SK-N-DZ (cell line): Measurements from ENCODE around the gene ZNF646.

Source experiments
- DNase-seq: peaks from one replicate; pipeline ENCODE4 v3.0.0-alpha.2; 2015; ENCODE audit warnings: low spot score

Gene ZNF646

GRCh38 chr16:31108035-31108793 lies 34.0 kb downstream of the ZNF646 start, which contains the start of gene BCKDK:
TSS of gene BCKDK (plus strand) at chr16:31108386. CDS start at chr16:31109224, 838 bp downstream.
- DNase-seq = peak; percentile 81

- no peak for DNase-seq
Observed at GRCh38 chr16:31108794-31109558, 34.8 kb downstream of the ZNF646 start.

DNA sequence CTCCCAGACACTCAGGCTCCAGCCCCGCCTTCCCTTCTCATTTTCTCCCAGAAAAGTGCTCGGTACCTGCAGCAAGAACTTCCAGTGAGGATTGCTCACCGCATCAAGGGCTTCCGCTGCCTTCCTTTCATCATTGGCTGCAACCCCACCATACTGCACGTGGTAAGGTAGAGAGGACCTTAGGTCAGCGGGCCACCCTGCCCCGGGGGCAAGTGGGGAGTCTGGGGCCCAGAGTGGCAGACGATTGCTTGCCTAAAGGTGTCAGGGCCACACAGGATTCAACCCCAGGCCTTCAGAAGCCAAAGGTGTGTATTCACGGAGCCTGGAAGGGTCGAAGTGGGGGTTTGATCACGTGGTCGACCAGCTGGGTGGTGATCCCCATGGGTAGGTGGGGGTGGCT lies 35.4 kb downstream of the ZNF646 start:
- DNase-seq = no peak

GRCh38 chr16:31110106-31111034 lies 36.1 kb downstream of the ZNF646 start:
- DNase-seq = no peak

GRCh38 chr16:31111881-31112466 lies 37.8 kb downstream of the ZNF646 start:
- no peak for DNase-seq

- no peak for DNase-seq
Observed at GRCh38 chr16:31112711-31113110, 38.5 kb downstream of the ZNF646 start.

DNA sequence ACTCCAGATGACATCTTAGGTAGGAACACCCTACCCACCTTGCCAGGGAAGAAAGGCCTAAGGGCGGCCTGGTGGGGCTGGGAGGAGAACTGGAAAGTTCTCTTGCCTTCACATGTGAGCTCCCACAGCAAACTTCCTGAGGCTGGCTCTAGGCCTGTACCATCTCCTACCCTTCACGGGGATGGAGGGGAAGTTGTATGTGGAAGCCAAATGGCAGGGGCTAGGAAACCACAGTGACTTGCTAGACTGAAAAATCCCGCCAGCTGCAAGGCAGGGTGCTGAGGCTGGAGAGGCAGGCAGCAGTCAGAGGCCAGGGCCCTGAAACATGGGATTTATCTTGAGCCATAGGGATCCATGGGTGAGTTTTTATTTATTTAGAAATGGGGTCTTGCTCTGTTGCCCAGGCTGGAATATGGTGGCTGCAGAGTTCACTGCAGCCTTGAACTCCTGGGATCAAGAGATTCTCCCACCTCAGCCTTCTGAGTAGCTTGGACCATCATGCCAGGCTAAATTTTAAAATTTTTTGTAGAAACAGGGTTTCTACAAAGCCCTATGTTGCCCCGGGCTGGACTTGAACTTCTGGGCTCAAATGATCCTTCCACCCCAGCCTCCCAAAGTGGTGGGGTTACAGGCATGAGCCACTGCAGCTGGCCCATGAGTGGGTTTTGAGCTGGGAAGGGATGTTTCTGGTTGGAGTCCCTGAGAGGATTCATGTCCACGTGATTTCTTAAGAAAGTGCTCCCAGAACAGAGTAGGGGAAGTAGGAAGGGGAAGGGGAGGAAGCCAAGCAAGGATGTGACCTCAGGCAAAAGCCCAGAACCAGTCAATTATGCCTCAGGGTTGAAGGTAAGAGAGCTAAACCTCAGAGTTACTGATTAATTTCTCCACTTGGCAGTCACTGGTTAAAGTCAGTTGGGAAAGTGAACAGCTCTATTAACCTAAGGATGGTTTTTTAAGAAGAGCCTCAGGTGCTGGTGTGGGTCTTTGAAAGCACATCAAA lies 39.2 kb downstream of the ZNF646 start:
- no peak for DNase-seq

GRCh38 chr16:31114468-31114867 lies 40.2 kb downstream of the ZNF646 start:
- DNase-seq = no peak

- DNase-seq = peak; percentile 98
Observed at GRCh38 chr16:31117384-31118222, 43.4 kb downstream of the ZNF646 start, which contains the start of gene KAT8. TSS of gene KAT8 (plus strand) at chr16:31117664. CDS start at chr16:31117682, 18 bp downstream.

- no peak for DNase-seq
Observed at GRCh38 chr16:31118223-31119155, 44.3 kb downstream of the ZNF646 start.

- no peak for DNase-seq
Observed at GRCh38 chr16:31120129-31120528, 45.9 kb downstream of the ZNF646 start.

- no peak for DNase-seq
Observed at GRCh38 chr16:31125844-31126243, 51.6 kb downstream of the ZNF646 start.

GRCh38 chr16:31127182-31127581 lies 53.0 kb downstream of the ZNF646 start:
- DNase-seq = no peak

DNA sequence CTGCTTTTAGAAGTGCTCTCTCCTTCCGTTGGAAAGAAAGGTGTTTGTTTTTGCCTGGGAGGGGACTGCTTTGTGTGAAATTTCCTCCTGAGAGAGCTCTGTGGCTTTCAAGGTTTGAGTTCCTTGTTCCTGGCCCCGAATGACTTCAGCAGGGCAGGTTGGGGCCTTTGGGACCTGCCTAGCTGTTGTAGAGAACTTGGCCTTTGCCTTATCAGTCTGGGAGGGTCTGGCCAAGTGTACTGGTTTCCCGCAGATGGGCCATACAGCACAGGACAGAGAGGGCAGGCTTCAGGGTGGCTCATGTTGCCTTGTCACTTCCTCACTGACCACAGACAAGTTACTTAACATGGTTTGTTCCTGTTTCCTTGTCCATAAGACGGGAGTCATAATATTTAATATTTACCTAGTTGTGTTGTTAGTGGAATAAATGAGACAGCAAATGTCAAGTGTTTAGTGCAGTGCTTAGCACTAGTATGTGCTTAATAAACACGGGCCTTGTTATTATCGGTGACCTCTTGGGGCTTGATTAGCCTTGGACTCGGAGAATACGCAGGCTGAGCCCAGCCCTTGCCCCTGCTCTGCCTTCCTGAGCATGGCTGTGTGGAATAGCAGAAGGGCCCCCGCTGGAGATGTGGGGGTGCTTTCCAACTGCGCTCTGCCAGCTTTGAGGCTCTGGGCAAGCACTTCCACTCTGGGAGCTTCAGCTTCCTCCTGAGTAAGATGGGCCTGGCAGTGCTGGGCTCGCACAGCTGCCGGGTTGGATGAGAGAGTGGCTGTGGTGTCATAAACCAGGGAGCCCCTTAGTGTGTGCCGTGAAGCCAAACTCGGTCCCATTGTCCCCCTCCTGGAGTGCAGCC lies 54.7 kb downstream of the ZNF646 start:
- no peak for DNase-seq

DNA sequence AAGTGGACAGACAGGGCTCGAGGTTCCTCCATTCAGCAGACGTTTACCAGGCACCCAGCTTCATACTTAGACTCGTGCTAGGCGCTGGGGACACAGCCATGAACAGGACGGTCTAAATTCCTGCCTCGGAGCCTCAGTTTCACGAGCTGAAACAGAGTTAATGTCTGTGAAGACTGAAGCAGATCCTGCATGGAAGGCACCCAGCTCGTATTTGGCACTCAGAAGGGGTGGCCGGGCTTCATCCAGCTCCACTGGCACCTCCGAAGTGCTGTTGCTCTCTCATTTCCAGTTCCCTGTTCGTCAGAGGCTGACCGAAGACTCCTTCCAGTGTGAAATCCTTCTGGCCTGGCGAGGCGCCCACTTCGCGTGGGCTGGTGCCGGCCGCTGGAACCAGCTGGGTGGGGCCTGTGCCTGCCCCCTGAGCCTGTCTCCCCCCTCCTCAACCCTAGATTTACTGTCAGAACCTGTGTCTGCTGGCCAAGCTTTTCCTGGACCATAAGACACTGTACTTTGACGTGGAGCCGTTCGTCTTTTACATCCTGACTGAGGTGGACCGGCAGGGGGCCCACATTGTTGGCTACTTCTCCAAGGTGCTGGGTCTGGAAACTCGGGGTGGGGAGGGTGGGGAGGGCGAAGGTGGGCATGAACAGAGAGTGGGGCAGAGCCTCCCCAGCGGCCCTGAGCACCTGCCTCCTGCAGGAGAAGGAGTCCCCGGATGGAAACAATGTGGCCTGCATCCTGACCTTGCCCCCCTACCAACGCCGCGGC lies 55.5 kb downstream of the ZNF646 start:
- no peak for DNase-seq

DNA sequence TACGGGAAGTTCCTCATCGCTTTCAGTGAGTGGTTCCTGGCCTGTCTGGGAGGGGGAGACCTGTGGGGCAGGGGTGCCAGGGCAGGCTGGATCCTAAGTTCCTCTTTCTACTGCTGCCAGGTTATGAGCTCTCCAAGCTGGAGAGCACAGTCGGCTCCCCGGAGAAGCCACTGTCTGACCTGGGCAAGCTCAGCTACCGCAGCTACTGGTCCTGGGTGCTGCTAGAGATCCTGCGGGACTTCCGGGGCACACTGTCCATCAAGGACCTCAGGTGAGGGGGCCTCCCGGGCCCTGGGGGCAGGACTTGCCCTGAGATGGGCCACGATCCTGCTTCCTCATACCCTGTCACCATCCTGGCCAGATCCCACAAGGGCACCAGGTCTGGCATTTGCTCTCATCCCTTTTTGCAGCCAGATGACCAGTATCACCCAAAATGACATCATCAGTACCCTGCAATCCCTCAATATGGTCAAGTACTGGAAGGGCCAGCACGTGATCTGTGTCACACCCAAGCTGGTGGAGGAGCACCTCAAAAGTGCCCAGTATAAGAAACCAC lies 56.2 kb downstream of the ZNF646 start:
- no peak for DNase-seq
